GM19468 (cell line): ENCODE results near the gene PLA2G3.

ENCODE experiments used
- ATAC-seq: cut with Tn5 transposase; IDR thresholded peaks from one replicate; pipeline ENCODE4 v1.9.1; 2021; ENCODE audit warnings: mild to moderate bottlenecking, moderate library complexity, moderate number of reproducible peaks; ENCODE audit not compliant: unreplicated experiment; ENCODE audit errors: extremely low read depth

The PLA2G3 gene

GRCh38 chr22:31148953-31149627 is 8.8 kb upstream of the PLA2G3 start:
- no peak for ATAC-seq

- no peak for ATAC-seq
Measured at GRCh38 chr22:31148488-31148887, 8.2 kb upstream of the PLA2G3 start.

GRCh38 chr22:31144223-31144622 is 3.9 kb upstream of the PLA2G3 start:
- no peak for ATAC-seq

- ATAC-seq = no peak
Measured at GRCh38 chr22:31143537-31143936, 3.2 kb upstream of the PLA2G3 start.

GRCh38 chr22:31143038-31143437 is 2.7 kb upstream of the PLA2G3 start:
- no peak for ATAC-seq

- ATAC-seq = no peak
Measured at GRCh38 chr22:31142285-31142684, 2.0 kb upstream of the PLA2G3 start.

GRCh38 chr22:31141551-31141950 is 1.2 kb upstream of the PLA2G3 start:
- no peak for ATAC-seq

- ATAC-seq = no peak
Measured at GRCh38 chr22:31140746-31141145, 438 bp upstream of the PLA2G3 start.

- ATAC-seq = no peak
Measured at GRCh38 chr22:31139066-31139465, 1.2 kb downstream of the PLA2G3 start.

GRCh38 chr22:31138126-31138525 is 2.2 kb downstream of the PLA2G3 start:
- ATAC-seq = no peak

GRCh38 chr22:31137721-31138120 is 2.6 kb downstream of the PLA2G3 start:
- no peak for ATAC-seq

GRCh38 chr22:31136711-31137110 is 3.6 kb downstream of the PLA2G3 start:
- no peak for ATAC-seq

- no peak for ATAC-seq
Measured at GRCh38 chr22:31136155-31136554, 4.2 kb downstream of the PLA2G3 start.

GRCh38 chr22:31135706-31136105 is 4.6 kb downstream of the PLA2G3 start:
- no peak for ATAC-seq

GRCh38 chr22:31134688-31135087 is 5.6 kb downstream of the PLA2G3 start:
- ATAC-seq = no peak

- ATAC-seq = no peak
Measured at GRCh38 chr22:31133911-31134310, 6.4 kb downstream of the PLA2G3 start.

- no peak for ATAC-seq
Measured at GRCh38 chr22:31130873-31131272, 9.4 kb downstream of the PLA2G3 start.

GRCh38 chr22:31128156-31128555 is 12.2 kb downstream of the PLA2G3 start:
- no peak for ATAC-seq

- no peak for ATAC-seq
Measured at GRCh38 chr22:31127181-31127772, 13.0 kb downstream of the PLA2G3 start.

GRCh38 chr22:31126869-31127175 is 13.5 kb downstream of the PLA2G3 start:
- ATAC-seq = no peak

- no peak for ATAC-seq
Measured at GRCh38 chr22:31126128-31126868, 14.0 kb downstream of the PLA2G3 start.
